H1 (cell line): ENCODE measurements around the gene TRIM10.

Experiments used
- CEBPB ChIP-seq: IDR thresholded peaks from 2 replicates; pipeline ENCODE4 v1.6.1; 2012; ENCODE audit warnings: low read depth, low read length
- CHD1 ChIP-seq: IDR thresholded peaks from 2 replicates; pipeline ENCODE4 v1.6.1; 2012; ENCODE audit warnings: low read depth, low read length, improper control_type of control experiment
- CTCF ChIP-seq, 3 experiments: IDR thresholded peaks; 1 replicate in 2 of 3; 2 replicates in 1 of 3; pipeline versions ENCODE4 v1.5.1 to v1.6.1; 2011; ENCODE audit warnings: low read length in 3 of 3, mild to moderate bottlenecking in 3 of 3, inconsistent platforms in 2 of 3, low read depth in 1 of 3, moderate library complexity in 1 of 3; ENCODE audit not compliant: insufficient read depth in 1 of 3; ENCODE audit errors: control extremely low read depth in 1 of 3
- E2F6 ChIP-seq: IDR thresholded peaks from 2 replicates; pipeline ENCODE4 v1.6.1; 2012; ENCODE audit warnings: inconsistent platforms
- EGR1 ChIP-seq: IDR thresholded peaks from 2 replicates; pipeline ENCODE4 v1.6.1; 2011; ENCODE audit warnings: low read depth, low read length, borderline replicate concordance
- MAX ChIP-seq: IDR thresholded peaks from 2 replicates; pipeline ENCODE4 v1.6.1; 2012; ENCODE audit warnings: inconsistent platforms
- POLR2A ChIP-seq, 2 experiments: IDR thresholded peaks; 1 replicate in 1 of 2; 2 replicates in 1 of 2; pipeline ENCODE4 v1.6.1; 2011; ENCODE audit warnings: low read depth in 2 of 2, low read length in 2 of 2, mild to moderate bottlenecking in 2 of 2; ENCODE audit errors: control extremely low read depth in 1 of 2
- POLR2AphosphoS5 ChIP-seq: IDR thresholded peaks from 2 replicates; pipeline ENCODE4 v1.6.1; 2011; ENCODE audit warnings: low read depth, low read length
- SAP30 ChIP-seq: fragments of 300-600 bp; sonication (generic); IDR thresholded peaks from 2 replicates; pipeline ENCODE4 v1.7.1; 2012; ENCODE audit warnings: low read length, moderate library complexity, mild to moderate bottlenecking, inconsistent platforms; ENCODE audit not compliant: insufficient read depth, insufficient replicate concordance
- SP1 ChIP-seq: IDR thresholded peaks from 2 replicates; pipeline ENCODE4 v1.6.1; 2011; ENCODE audit warnings: low read depth, low read length
- SRF ChIP-seq: IDR thresholded peaks from 2 replicates; pipeline ENCODE4 v1.6.1; 2011; ENCODE audit warnings: mild to moderate bottlenecking, low read depth, low read length, moderate library complexity
- TAF1 ChIP-seq: IDR thresholded peaks from 2 replicates; pipeline ENCODE4 v1.6.1; 2011; ENCODE audit warnings: mild to moderate bottlenecking, low read depth, low read length
- USF2 ChIP-seq: IDR thresholded peaks from 2 replicates; pipeline ENCODE4 v1.6.1; 2011; ENCODE audit warnings: low read length, improper control_type of control experiment

GRCh38 chr6:30129265-30130178, 31.5 kb downstream of the TRIM10 start:
- TF ChIP-seq SAP30 (no peak), SP1 (no peak), TAF1 (no peak), EGR1 (no peak), POLR2AphosphoS5 (no peak), CTCF (IDR thresholded peaks at IDR 0.05; ENCODE audit: control extremely low read depth in 1 of 3, insufficient read depth in 1 of 3, low read depth in 1 of 3, low read length in 3 of 3) (no peak), CEBPB (no peak), USF2 (no peak), CHD1 (no peak), E2F6 (no peak), MAX (no peak), POLR2A (IDR thresholded peaks at IDR 0.05; ENCODE audit: control extremely low read depth in 1 of 2, low read depth in 2 of 2, low read length in 2 of 2) (no peak), SRF (no peak)
